Caki2 (cell line): ENCODE data around the gene SIGLEC14. TPM values are rescaled to one million over a fixed set of nuclear protein-coding genes. Genes with fewer than 3 reads are reported as not detected.
"Not testable (repeated sequence)": the region's sequence is repeated elsewhere in the genome, so short reads cannot be mapped to it uniquely, and the experiment has no call there.

Source experiments
- DNase-seq: peaks from one replicate; pipeline ENCODE4 v3.0.0-alpha.2; 2015; ENCODE audit warnings: low read depth
- in situ Hi-C: cut with HindIII; loops from 2 replicates; pipeline ENCODE4 v1.10.0; 2016; ENCODE audit warnings: low sequenced_read_pairs, low pct_unique_long_range_greater_than_20kb, mixed read lengths
- total RNA-seq: library from RNA; depleted of rRNA; stranded (reverse); fragments of >200 nt; shearing (Covaris generic); gene quantifications from 2 replicates; pipeline ENCODE4 v1.2.3, GENCODE V29; 2014; ENCODE audit warnings: low replicate concordance

Gene SIGLEC14
- total RNA-seq, 1 experiment from 2014 or later = not detected

DNA sequence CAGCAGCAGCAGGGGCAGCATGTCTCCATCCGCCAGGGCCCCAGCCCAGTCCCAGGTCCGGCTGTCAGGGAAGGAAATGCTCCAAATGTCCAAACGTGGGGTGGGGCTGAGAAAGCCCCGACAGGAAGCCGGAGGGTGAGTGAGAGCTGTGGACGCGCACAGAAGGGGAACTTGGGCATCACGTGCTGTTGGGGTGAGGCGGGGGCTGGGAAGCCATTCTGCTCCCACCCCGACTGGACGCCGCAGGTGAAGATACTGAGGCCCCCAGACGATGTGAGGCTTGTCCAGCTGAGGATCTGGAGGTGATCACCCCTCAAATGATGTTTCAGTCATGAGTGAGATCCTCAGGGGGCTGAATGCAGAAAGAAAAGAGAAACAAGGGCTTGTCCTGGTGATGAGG lies 16.3 kb downstream of the SIGLEC14 start, which contains the start of gene SIGLEC5:
SIGLEC5 (minus strand) TSS at position 87 of the 400 bp plus-strand sequence; CDS start at position 21, 66 bp downstream.
- DNase-seq, in situ Hi-C loops: not testable (repeated sequence)

- no peak for DNase-seq
- in situ Hi-C loops = no loop called here
Observed at GRCh38 chr19:51628153-51628939, 18.3 kb downstream of the SIGLEC14 start.

DNA sequence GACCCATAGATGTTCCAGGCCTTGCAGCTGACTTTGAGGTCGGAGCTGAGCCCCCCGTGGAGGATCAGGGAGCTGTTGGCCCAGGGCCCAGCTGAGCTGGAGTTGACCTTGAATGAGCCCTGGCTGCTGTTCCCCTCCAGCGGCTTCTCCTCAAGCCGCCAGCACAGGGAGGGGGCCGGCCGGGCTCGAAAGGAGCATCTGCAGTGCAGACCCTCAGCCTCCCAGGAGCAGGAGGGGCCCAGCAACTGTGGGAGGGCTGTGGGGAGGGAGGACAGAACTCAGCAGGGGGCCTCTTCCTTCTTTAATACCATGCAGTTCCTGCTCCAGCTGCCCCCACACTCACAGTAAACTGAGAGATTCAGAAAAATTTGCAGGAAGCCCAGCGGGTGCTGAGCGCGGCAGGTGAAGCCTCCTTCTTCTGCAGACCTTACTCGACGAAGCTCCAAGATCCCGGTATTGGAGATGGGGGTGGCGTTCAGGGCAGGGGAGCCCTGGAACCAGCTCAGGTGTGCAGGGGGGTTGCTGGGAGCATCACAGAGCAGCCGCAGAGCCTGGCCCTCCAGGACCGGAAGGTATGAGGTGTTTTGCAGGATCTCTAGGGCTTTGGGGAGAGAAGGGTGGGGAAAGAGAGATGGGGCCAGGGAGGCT lies 19.0 kb downstream of the SIGLEC14 start:
- no peak for DNase-seq
- in situ Hi-C loops = no loop called here

GRCh38 chr19:51626675-51627074 lies 19.9 kb downstream of the SIGLEC14 start:
- DNase-seq = no peak
- in situ Hi-C loops = no loop called here

DNA sequence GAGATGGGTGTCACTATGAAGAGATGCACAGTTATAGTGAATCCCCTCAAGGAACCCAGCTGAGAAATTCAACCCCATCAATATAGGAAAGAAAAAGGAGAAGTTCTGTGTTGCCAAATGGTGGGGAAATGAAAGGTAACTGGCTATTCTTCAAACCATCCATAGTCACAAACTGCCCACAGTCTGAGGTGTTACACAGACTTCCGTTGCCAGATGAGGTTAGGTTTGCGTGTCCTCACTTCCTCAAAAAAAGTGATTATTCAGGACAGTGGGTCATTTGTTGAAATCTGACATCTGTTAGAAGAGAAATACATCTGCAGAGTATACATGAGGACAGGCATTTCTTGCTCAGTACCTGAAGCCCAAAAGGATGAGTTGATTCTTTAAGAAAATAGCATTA lies 25.4 kb downstream of the SIGLEC14 start:
- in situ Hi-C loops = no loop called here
- no peak for DNase-seq

DNA sequence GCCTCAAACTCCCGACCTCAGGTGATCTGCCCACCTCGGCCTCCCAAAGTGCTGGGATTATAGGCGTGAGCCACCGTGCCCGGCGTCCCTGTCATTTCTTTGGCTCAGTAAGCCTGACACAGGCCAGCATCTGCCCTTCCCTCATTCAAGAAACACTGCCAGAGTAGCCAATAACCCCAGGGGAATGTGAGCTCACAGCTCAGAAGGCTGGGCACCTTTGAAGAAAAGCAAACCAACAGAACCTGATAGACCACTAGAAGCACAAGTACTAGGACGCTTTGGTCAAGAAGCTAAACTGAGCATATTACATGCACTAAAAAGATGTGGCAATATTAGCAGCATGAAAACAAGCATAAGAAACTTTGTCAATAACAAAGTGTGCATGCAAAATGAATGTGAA lies 30.6 kb downstream of the SIGLEC14 start:
- in situ Hi-C loops = no loop called here
- DNase-seq = no peak

DNA sequence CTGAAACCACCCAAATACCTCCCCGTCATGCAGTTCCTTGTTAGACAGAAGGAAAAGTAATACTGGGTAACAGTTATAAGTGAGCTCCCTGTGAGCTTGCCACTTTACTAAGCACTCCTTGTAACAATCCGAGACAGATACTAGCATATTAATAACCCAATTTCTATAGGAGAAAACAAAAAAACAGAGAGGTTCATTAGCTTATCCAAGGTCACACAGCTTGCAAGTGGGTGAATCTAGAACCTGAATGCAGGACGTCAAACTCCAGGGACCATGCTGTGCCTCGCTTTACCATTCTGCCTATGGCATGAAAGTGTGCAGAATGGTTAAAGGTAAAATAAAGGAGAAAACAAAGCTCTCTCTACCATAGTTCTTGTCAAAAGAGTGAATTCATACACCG lies 31.8 kb downstream of the SIGLEC14 start:
- in situ Hi-C loops = no loop called here
- no peak for DNase-seq

GRCh38 chr19:51610576-51610975 lies 36.0 kb downstream of the SIGLEC14 start:
- in situ Hi-C loops = no loop called here
- DNase-seq = no peak

DNA sequence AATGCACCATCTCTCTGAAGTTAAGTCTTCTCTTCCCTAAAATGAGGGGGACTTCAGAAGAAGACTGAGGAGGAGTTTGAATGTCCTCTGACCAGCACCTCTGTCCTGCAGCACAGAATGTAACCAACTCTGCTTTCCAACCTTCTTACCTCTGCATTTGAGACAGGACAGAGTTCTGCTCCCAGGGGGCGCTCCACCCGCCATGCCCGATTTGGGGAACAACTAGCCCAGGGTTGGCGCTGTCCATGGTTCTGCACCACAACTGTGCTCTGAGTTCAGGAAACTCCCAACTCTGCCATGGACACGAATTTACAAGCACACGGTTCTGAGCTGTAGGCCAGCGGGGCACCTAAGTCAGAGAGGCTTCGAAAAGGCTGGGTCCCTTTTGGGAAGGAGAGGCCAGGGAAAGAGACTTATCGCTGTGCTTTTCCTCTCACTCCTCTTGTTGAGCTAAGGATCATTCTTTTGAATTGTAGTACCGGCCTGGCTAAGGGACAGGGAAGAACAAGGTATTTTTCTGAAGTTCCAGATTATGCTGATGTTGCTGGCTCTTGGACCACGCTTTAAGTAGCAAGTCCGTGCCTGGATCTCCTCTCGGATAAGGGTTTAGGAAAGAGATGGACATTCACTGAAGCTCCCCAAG lies 38.6 kb downstream of the SIGLEC14 start:
- peak; percentile 53 for DNase-seq
- in situ Hi-C loops = no loop called here

GRCh38 chr19:51607077-51607476 lies 39.5 kb downstream of the SIGLEC14 start:
- in situ Hi-C loops = no loop called here

DNA sequence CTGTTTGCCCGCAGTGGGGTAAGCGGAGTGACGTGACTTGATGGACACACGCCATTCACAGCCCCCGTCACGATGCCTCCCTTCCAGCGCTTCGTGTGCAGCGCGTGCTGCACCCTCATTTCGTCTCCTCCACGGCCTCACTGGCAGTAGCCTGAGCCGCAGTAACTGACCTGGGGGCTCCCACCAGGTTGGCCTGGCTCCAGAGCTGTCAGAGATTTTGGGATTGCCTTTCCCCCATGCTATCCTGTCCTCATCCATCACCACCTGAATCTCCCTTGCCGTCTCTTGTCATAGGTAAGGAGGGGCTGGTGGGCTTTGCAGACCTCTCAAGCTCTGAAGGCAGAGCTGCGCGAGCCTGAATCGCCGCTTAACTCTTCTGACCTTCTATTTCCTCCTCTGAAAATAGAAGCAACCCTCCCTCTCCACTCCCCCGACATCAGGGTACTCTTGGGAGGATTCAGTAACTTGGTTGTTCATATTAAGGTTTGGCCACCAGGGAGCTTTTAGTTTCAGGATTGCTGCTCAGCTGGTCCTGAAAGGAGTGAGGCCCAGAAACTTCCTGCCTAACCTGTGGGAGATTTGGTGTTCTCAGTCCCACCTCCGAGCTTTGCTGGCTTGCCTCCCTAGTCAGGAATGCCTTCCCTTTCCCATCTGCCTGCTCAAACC lies 44.3 kb downstream of the SIGLEC14 start:
- in situ Hi-C loops = no loop called here
- DNase-seq = no peak

More at GRCh38 chr19:51607077-51607476, 39.5 kb downstream of the SIGLEC14 start:
- no peak for DNase-seq

GRCh38 chr19:51600940-51601580 lies 45.6 kb downstream of the SIGLEC14 start:
- DNase-seq = no peak
- in situ Hi-C loops = no loop called here

- no peak for DNase-seq
- in situ Hi-C loops = no loop called here
Observed at GRCh38 chr19:51599084-51599483, 47.5 kb downstream of the SIGLEC14 start.

- in situ Hi-C loops = no loop called here
- DNase-seq = no peak
Observed at GRCh38 chr19:51598159-51598915, 48.3 kb downstream of the SIGLEC14 start.

- no peak for DNase-seq
- in situ Hi-C loops = no loop called here
Observed at GRCh38 chr19:51595190-51596175, 51.1 kb downstream of the SIGLEC14 start.

DNA sequence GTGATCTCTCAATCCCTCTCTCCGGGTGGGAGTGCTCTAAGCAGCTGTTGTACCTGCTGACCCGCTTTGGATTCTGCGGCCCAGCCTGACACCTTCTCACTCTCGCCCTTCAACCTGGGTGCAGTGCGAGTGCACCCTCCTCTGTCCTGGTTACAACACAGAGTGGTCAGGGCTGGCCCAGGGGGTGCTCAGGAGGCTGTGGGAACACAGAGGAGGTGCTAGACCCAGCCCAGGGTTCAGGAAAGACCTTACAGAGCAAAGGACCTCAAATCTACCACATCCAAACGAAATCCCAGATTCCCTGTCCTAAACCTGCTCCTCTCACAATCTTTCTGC lies 51.9 kb downstream of the SIGLEC14 start:
- in situ Hi-C loops = no loop called here
- DNase-seq = no peak
